ENCODE measurements around the gene TMA7. TPM values are rescaled to one million over a fixed set of nuclear protein-coding genes. Genes with fewer than 3 reads are reported as not detected.

The TMA7 gene
- total RNA-seq, 1 experiment from 2014 or later: 152 TPM

DNA sequence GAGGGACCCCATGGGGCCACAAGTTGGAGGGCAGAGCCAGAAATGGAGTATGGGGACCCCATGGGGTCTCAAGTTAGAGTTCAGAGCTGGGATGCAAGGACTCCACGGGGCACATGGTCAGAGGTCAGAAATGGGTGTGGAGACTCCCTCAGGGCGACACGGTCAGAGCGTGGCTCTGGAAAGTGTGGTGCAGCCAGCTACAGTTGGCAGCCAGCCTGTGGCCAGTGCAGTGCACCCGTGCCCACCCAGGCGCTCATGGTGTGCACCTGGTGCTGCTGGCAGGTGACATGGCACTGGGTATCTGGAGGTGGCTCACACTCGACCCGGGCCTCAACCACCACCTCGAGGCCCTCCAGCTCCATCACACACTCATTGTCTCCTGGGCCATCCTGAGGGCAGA, 21.4 kb upstream of the TMA7 start:
- no peaks in the 10 kb centered on the region for H3K36me3 ChIP-seq (ENCODE audit: insufficient read depth, low read length, poor library complexity, severe bottlenecking)
- no peak for TF ChIP-seq EZH2 (IDR thresholded peaks at IDR 0.05; ENCODE audit: borderline replicate concordance, low read depth, low read length, poor library complexity, severe bottlenecking)
- TF ChIP-seq, protein P1, sequence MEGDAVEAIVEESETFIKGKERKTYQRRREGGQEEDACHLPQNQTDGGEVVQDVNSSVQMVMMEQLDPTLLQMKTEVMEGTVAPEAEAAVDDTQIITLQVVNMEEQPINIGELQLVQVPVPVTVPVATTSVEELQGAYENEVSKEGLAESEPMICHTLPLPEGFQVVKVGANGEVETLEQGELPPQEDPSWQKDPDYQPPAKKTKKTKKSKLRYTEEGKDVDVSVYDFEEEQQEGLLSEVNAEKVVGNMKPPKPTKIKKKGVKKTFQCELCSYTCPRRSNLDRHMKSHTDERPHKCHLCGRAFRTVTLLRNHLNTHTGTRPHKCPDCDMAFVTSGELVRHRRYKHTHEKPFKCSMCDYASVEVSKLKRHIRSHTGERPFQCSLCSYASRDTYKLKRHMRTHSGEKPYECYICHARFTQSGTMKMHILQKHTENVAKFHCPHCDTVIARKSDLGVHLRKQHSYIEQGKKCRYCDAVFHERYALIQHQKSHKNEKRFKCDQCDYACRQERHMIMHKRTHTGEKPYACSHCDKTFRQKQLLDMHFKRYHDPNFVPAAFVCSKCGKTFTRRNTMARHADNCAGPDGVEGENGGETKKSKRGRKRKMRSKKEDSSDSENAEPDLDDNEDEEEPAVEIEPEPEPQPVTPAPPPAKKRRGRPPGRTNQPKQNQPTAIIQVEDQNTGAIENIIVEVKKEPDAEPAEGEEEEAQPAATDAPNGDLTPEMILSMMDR (conservative IDR thresholded peaks at IDR 0.05; ENCODE audit: low read depth, low read length): no peak
- no peaks in the 10 kb centered on the region for H3K27me3 ChIP-seq (replicated peaks; ENCODE audit: insufficient read depth, low read depth, low read length, poor library complexity)
- no peaks in the 10 kb centered on the region for H3K4me1 ChIP-seq (ENCODE audit: insufficient read depth, low read length, poor library complexity, severe bottlenecking)
- no peak overlapping the region for H3K4me3 ChIP-seq (ENCODE audit: low read depth, low read length, poor library complexity, severe bottlenecking)
- H3K27ac ChIP-seq (ENCODE audit: low read depth, low read length, poor library complexity, severe bottlenecking): no peak overlapping the region
- CTCF ChIA-PET: interaction anchor here (1.1 kb wide), 1 partner anchor 17 kb away, joined by 3 read pairs; no protein-coding TSS in a partner anchor
- no peak for DNase-seq (ENCODE audit: low spot score)
- POLR2A ChIA-PET (ENCODE audit: low non-redundant PET): no interaction called here
- no TSS peak for BruUV-seq (replicated peaks)
- intact Hi-C loops (cut with micrococcal nuclease; ENCODE audit: unreplicated experiment): no loop called here
- no peaks in the 10 kb centered on the region for H3K9me3 ChIP-seq (ENCODE audit: low read depth, low read length, poor library complexity, severe bottlenecking)

GRCh38 chr3:48419149-48419548, 20.9 kb upstream of the TMA7 start:
- intact Hi-C loops (cut with micrococcal nuclease; ENCODE audit: unreplicated experiment): no loop called here
- no peaks in the 10 kb centered on the region for H3K36me3 ChIP-seq (ENCODE audit: insufficient read depth, low read length, poor library complexity, severe bottlenecking)
- CTCF ChIA-PET: interaction anchor here (1.1 kb wide), 1 partner anchor 17 kb away, joined by 3 read pairs; no protein-coding TSS in a partner anchor
- no TSS peak for BruUV-seq (replicated peaks)
- H3K27ac ChIP-seq (ENCODE audit: low read depth, low read length, poor library complexity, severe bottlenecking): no peak overlapping the region
- H3K9me3 ChIP-seq (ENCODE audit: low read depth, low read length, poor library complexity, severe bottlenecking): no peaks in the 10 kb centered on the region
- POLR2A ChIA-PET (ENCODE audit: low non-redundant PET): no interaction called here
- DNase-seq (ENCODE audit: low spot score): no peak
- no peaks in the 10 kb centered on the region for H3K4me1 ChIP-seq (ENCODE audit: insufficient read depth, low read length, poor library complexity, severe bottlenecking)
- no peaks in the 10 kb centered on the region for H3K27me3 ChIP-seq (replicated peaks; ENCODE audit: insufficient read depth, low read depth, low read length, poor library complexity)
- H3K4me3 ChIP-seq (ENCODE audit: low read depth, low read length, poor library complexity, severe bottlenecking): no peak overlapping the region
- TF ChIP-seq, protein P1 (conservative IDR thresholded peaks at IDR 0.05; ENCODE audit: low read depth, low read length): no peak
- no peak for TF ChIP-seq EZH2 (IDR thresholded peaks at IDR 0.05; ENCODE audit: borderline replicate concordance, low read depth, low read length, poor library complexity, severe bottlenecking)

- DNase-seq (ENCODE audit: low spot score): no peak
- Histone ChIP-seq H3K36me3 (ENCODE audit: insufficient read depth, low read length, poor library complexity, severe bottlenecking) (no peaks in the 10 kb centered on the region), H3K4me1 (ENCODE audit: insufficient read depth, low read length, poor library complexity, severe bottlenecking) (no peaks in the 10 kb centered on the region), H3K27me3 (replicated peaks; ENCODE audit: insufficient read depth, low read depth, low read length, poor library complexity) (no peaks in the 10 kb centered on the region), H3K9me3 (ENCODE audit: low read depth, low read length, poor library complexity, severe bottlenecking) (no peaks in the 10 kb centered on the region), H3K4me3 (ENCODE audit: low read depth, low read length, poor library complexity, severe bottlenecking) (no peak overlapping the region), H3K27ac (ENCODE audit: low read depth, low read length, poor library complexity, severe bottlenecking) (no peak overlapping the region)
- POLR2A ChIA-PET (ENCODE audit: low non-redundant PET): no interaction called here
- no TSS peak for BruUV-seq (replicated peaks)
- no peak for TF ChIP-seq EZH2 (IDR thresholded peaks at IDR 0.05; ENCODE audit: borderline replicate concordance, low read depth, low read length, poor library complexity, severe bottlenecking)
- TF ChIP-seq, protein P1 (conservative IDR thresholded peaks at IDR 0.05; ENCODE audit: low read depth, low read length): no peak
- CTCF ChIA-PET: no interaction called here
- intact Hi-C loops (cut with micrococcal nuclease; ENCODE audit: unreplicated experiment): no loop called here
These were observed 20.5 kb upstream of the TMA7 start for GRCh38 chr3:48419597-48419996.
